AML-193 (cell line): Measurements from ENCODE around the gene DDT.
"Not testable (repeated sequence)": the region's sequence is repeated elsewhere in the genome, so short reads cannot be mapped to it uniquely, and the experiment has no call there.

Experiments
- DNase-seq, 2 experiments: peaks; one replicate each; lab custom pipeline; 2025; lab: John Stamatoyannopoulos, UW

The DDT gene

DNA sequence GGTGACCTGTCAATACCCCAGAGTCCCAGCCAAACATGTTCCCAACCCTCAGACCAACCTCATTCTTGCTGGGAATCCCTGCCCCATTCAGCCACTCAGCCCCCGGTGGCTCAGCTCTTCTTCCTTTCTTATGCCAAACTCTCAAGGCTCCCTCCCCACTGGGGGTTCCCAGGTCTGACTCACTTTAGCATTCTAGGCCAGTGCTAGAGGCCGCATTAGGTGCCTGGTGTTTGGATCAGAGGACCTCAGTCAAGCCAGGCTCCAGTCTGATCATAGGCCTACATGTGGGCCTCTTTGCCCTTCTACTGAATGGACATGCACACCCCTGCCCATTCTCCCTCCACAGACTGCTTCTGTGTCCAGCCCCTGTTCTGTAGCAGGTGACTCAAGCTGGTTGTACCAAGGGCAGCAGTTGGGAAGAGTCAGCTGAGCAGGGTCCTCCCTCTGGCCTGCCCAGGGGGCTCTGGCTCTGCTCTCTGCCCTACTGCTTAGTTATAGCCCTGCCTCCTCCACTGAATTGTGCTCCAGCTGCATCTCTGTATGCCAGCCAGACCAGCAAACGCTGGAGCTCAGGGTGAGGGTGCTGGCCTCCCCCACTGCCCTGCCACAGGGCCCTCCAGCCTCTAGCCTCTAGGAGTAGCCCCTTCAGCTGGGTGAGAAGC lies 15.5 kb upstream of the DDT start:
- not testable (repeated sequence) for DNase-seq

DNA sequence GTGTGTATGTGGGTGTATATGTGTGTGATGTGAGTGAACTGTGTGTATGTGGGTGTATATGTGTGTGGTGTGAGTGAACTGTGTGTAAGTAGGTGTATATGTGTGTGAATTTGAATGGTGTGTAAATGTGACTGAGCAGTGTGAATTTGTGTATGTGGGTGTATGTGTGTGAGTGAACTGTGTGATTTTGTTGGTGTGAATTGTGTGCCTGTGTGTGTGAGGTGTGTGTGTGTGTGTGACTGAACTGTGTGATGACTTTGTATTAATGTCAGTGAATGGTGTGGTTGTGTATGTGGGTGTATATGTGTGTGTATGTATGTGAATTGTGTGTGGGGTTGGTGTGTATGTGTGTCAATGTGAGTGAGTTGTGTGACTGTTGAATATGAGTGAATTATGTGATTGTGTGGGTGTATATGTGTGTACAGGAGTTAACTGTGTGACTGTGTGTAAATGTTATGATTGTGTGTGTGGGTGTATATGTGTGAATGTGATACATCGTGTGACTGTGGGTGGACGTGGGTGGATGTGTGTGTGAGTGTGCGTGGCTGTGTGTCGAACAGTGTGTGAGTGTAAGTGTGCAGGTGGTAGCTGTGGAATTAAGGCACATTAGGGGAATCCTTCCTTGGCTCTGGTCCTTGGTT lies 12.4 kb upstream of the DDT start:
- DNase-seq, result not testable (repeated sequence)

- not testable (repeated sequence) for DNase-seq
Measured at GRCh38 chr22:23986089-23986488, 11.8 kb upstream of the DDT start.

- DNase-seq, result no peak
Measured at GRCh38 chr22:23984430-23984829, 10.2 kb upstream of the DDT start.

- not testable (repeated sequence) for DNase-seq
Measured at GRCh38 chr22:23980567-23980966, 6.3 kb upstream of the DDT start.

DNA sequence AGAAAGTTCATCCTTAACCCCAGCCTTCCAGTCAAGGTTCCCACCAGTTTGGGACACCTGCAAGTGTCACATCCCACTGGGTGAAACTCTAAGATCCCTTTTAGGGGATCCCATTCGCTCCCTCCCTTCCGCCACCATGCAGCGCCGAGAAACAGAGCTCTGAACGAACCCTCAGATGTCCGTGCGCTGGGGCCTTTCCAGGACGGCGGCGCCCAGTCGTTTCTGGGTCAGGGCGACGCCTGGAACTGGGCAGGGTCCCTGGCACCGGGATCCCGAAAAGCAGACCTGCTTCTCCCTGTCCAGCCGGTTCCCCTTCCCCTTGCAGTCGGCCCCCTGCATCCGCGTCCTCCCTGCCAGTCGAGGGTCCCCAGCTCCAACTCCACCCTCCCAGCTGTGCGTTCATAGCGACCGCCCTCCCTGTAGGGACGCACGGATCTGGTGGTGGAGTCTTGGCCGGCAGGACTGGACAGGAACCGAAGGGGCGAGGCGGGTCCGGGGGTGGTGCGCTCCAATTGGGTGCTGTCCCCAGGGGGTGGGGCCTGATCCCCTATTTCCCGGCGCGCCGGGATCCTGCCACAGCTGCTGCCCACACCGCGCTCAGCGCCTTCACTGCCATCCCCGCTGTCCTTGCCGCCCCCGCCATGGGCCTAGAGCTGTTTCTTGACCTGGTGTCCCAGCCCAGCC lies 5.5 kb upstream of the DDT start, which contains the start of gene GSTT2:
Gene GSTT2 (plus strand): TSS at position 578 of the 684 bp plus-strand sequence.
- DNase-seq, result not testable (repeated sequence)

DNA sequence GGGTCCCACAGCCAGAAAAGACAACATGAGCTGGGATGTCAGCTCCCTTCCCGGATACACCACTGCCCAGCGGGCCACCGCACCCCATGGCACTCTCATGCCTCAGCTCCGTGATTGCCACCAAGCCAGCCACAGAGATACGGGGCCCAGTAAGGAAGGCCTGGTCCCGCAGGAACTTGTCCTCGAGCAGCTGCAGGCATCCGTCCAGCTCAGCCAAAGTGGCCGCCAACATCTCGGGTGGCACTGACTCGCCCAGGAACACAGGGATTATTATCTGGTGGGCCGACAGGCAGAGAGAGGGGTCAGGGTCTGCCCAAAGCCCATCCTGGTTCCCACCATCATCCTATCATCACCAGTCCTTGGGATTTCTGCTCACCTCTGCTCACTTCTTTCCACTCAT lies 3.1 kb upstream of the DDT start:
- not testable (repeated sequence) for DNase-seq

- not testable (repeated sequence) for DNase-seq
Measured at GRCh38 chr22:23974836-23975352, 653 bp upstream of the DDT start.

DNA sequence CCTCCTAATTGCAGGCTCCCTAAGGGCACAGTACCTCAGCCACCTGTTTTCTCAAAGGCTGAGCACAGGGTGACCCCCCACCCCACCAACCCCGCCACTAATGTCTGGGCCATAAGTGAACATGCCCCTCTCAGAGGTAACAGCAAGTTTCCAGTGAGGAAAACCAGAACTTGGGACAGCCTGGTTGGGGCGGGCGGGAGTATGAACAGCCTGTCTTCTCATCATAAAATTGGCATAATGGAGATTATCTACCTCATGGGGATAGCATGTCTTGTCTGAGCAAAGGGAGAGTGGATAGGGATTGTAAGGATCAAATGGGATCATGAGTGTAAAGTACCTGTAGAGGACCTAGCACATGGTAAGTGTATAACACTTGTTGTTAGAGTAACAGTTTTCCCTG lies 2.3 kb downstream of the DDT start:
- not testable (repeated sequence) for DNase-seq

DNA sequence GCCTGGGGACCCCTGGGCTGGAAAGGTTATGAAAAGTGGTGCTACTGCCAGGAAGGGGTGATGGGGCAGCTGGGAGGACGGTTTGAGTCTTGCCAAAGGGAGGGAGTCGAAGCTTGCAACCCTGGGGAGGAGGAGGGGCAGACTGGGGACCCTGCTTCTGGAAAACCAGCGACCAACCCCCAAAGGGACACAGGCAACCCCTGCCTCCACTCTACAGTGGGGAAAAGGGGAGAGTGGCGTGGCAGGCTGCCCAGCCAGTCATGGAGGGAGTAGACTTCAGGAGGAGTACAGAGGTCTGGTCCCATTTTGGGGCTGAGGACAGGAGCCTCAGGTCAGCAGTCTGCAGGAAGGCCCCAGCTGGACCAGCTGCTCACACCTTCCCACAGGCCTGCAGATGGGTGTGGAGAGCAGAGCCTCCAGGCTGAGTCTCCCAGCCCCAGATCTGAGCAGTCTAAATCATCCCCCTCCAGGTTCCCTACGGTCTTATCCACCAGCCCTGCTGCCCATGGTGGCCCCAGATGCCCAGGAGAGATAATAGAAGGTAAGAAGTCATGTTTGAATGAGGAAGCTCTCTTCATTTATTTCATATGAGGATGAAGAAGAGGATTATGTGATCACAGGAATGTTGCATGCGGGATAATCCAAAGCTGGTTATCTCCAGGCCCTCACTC lies 3.3 kb downstream of the DDT start:
- DNase-seq, result no peak

DNA sequence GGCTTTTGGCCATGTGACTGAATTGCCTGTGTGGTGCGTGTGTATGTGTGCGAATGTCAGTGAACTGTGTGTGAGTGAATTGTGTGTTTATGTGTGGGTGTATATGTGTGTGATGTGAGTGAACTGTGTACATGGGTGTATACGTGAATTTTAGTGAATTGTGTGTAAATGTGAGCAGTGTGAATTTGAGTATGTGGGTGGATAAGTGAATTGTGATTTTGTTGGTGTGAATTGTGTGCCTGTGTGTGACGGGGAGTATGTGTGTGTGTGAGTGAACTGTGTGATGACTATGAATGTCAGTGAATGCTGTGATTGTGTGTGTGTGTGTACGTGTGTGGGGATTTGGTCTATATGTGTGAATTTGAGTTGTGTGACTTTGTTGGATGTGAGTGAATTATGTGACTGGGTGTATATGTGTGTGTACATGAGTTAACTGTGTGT lies 4.0 kb downstream of the DDT start:
- DNase-seq, result no peak

DNA sequence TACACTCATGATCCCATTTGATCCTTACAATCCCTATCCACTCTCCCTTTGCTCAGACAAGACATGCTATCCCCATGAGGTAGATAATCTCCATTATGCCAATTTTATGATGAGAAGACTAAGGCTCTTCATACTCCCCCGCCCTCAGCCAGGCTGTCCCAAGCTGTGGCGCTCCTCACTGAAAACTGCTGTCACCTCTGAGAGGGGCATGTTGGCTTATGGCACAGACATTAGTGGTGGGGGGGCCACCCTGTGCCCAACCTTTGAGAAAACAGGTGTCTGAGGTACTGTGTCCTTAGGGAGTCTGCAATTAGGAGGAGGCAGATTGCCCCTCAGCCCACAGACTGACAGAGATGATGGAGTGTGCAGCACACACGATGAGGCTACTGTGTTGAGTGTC lies 5.2 kb downstream of the DDT start:
- no peak for DNase-seq

DNA sequence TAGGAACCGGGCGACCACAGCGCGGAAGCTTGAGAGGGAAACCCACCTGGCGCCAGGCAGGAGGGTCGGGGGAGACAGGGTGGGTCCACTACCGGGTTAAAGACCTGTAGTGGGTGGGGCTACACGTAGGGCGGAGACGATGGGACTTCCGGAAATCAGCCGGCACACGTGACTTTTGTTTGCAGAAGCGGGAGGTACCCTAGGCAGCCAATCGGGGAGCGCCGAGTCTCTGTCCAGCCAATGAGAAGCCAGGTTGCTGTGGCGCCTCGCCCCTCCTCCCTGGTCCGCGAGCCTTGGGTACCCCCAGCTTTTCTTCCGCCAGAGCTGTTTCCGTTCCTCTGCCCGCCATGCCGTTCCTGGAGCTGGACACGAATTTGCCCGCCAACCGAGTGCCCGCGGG lies 7.7 kb downstream of the DDT start, which contains the start of gene DDTL:
Gene DDTL (plus strand): TSS at position 321 of the 400 bp plus-strand sequence. CDS start 27 bp downstream, at position 348.
- DNase-seq, result not testable (repeated sequence)

GRCh38 chr22:23966094-23966493 lies 8.1 kb downstream of the DDT start:
- not testable (repeated sequence) for DNase-seq

- DNase-seq, result not testable (repeated sequence)
Measured at GRCh38 chr22:23961084-23961771, 13.0 kb downstream of the DDT start, which contains the start of gene GSTT2B. Gene GSTT2B, minus strand, starts transcription at chr22:23961195. Its CDS starts 64 bp downstream, at chr22:23961131.

- peak; percentile 49 to 57 for DNase-seq
Measured at GRCh38 chr22:23956301-23956900, 17.8 kb downstream of the DDT start.

- DNase-seq, result not testable (repeated sequence)
Measured at GRCh38 chr22:23955886-23956285, 18.4 kb downstream of the DDT start.

DNA sequence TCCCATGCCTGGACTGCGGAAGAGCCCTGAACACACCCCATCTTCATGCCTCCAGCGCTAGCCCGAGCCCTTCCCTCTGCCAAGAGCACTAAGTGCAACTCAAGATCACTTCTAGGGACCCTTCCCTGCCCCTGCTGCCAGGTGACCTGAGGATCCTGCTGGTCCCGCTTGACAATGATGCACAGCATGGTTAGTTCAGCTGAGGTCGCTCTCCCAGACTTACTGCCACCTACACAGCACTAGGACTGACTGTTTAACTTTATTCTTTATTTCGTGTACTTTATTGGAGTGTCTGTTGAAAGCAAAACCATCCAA lies 19.3 kb downstream of the DDT start:
- DNase-seq, result not testable (repeated sequence)

DNA sequence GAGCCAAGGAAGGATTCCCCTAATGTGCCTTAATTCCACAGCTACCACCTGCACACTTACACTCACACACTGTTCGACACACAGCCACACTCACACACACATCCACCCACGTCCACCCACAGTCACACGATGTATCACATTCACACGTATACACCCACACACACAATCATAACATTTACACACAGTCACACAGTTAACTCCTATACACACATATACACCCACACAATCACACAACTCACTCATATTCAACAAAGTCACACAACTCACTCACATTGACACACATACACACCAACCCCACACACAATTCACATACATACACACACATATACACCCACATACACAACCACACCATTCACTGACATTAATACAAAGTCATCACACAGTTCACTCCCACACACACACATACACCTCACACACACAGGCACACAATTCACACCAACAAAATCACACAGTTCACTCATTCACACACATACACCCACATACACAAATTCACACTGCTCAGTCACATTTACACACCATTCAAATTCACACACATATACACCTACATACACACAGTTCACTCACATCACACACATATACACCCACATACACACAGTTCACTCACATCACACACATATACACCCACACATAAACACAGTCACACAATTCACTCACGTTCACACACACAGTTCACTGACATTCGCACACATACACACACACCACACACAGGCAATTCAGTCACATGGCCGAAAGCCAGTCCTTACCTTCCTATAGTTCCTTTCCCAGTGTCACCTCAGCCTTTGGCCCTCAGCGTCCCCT lies 19.8 kb downstream of the DDT start:
- not testable (repeated sequence) for DNase-seq

GRCh38 chr22:23953485-23953884 lies 20.8 kb downstream of the DDT start:
- DNase-seq, result not testable (repeated sequence)
